ENCODE results near the gene GATA5.

DNA sequence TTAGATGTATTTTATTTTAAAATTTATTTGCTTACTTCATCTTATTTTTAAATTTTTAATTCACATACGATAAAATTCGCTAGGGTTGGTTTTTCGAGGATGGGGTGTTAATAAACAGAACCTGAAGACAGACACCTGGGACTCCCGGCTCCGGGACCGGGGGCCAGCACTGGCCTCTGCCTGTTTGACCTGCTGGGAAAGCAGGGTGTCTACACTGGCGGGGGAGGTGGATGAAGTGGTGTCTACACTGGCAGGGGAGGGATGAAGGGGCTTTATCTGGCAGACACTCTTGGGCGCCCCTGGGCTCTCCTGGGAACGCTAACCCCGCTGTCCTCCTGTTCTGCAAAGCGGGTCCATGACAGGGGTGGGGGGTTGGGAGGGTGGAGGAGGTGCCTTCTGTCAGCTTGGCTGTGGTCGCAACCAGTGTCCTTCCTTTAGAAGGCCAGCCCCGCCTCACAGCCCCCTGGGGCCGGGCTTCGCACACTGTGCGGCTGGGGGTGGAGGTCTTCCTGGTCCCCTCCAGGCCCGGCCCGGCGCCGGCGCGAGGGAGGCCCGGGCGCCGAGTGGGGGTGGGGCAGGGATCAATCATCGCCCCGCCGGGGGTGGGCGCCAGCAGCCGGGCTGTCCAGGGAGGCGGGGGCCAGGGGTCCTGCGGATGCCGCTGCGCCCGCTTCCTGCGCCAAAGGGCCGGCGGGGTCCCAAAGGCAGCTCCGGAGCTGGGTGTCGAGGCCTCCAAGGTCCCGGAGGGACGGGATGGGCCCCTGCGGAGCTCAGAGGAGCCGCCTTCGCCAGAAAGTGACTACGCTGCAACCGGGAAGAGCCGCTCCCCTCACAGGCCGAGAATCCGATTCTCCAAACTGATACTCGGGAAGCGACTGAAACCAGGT is 1.8 kb downstream of the GATA5 start:
- TF ChIP-seq, protein P1, sequence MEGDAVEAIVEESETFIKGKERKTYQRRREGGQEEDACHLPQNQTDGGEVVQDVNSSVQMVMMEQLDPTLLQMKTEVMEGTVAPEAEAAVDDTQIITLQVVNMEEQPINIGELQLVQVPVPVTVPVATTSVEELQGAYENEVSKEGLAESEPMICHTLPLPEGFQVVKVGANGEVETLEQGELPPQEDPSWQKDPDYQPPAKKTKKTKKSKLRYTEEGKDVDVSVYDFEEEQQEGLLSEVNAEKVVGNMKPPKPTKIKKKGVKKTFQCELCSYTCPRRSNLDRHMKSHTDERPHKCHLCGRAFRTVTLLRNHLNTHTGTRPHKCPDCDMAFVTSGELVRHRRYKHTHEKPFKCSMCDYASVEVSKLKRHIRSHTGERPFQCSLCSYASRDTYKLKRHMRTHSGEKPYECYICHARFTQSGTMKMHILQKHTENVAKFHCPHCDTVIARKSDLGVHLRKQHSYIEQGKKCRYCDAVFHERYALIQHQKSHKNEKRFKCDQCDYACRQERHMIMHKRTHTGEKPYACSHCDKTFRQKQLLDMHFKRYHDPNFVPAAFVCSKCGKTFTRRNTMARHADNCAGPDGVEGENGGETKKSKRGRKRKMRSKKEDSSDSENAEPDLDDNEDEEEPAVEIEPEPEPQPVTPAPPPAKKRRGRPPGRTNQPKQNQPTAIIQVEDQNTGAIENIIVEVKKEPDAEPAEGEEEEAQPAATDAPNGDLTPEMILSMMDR (IDR thresholded peaks at IDR 0.05; ENCODE audit: insufficient read depth, low read length) = no peak
- no peak for TF ChIP-seq POLR2AphosphoS5 (IDR thresholded peaks at IDR 0.05; ENCODE audit: low read depth)
